Measurements from ENCODE around the gene PDPK1.
"Not testable (repeated sequence)": the region's sequence is repeated elsewhere in the genome, so short reads cannot be mapped to it uniquely, and the experiment has no call there.

Gene PDPK1

DNA sequence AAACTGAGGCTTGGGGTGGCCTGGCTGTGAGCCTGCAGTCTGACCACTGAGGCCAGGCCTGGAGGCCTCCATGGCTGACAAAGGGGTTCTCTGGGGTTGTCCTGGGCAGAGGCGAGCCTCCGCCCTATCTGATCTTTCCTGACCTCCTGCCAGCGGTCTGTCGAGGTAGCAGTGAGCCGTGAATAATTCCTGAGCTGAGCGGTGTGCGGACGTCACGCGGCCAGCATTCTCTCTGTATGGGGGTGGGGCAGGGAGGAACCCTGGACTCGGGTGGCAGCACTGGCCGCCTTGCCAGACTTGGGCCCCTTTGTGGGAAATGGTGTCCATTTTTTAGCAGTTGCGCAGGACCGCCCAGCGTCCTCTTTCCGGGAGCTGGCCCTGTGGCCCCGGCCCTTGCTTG lies 74.1 kb downstream of the PDPK1 start:
- not testable (repeated sequence) for DNase-seq (ENCODE audit: low read depth)

DNA sequence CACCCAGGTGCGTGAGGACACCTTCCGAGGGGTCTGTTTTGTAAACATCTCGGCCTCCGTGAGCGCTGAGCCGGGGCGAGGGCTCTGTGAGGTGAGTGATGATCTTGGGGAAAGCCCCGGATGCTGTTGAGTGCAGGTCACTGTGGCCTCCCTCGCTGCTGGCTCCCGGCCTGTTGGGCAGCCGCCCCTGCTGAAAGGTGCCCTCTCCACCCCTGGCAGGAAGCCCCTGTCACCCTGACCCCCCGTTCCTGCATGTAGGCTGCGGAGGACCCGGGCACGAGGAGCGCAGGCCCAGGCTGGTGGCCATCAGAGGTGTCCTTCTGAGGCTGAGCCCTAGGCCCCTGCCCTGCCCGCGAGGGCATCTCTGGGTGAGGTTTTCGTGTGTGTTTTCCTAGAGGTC lies 75.4 kb downstream of the PDPK1 start:
- DNase-seq (ENCODE audit: low read depth) = not testable (repeated sequence)

DNA sequence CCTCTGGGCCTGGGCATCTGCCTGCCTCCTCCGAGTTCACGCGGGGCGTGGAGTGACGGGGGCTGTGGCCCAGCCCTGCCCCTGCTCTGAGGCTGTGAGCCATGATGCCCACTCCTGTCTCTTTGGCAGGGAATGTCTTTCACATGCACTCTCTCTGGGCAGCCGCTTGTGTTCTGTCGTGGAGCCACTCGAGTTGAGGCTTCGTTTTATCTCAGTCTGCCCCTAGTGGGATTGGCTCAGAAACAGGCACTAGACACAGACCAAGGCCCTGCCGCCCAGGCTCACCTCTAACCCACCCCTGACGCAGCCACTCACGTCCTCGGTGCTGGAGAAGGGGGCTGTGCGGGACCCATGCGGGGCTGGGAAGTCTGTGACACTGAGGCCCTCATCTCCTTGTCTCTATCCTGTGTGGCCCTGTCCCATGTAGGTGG lies 77.0 kb downstream of the PDPK1 start:
- DNase-seq (ENCODE audit: low read depth) = no peak

DNA sequence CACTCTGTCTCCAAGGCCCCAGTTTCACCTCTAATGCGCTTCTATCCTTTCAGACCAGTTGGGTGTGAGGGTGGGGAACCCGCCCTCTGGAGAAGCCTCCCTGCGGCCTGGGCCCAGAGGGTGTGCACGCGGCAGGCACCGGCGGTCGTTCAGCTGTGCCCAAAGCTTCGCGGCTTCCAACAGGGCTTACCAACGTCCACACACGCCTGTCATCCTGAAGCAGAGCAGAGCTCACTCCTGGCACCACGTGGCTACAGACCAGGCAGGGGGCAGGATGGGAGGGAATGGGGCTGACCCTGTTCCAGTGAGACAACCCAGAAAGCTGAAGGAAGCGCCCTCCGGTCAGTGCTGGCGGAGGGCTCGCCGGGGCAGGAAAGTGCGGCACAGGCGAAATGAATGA lies 81.1 kb downstream of the PDPK1 start:
- not testable (repeated sequence) for DNase-seq (ENCODE audit: low read depth)

DNA sequence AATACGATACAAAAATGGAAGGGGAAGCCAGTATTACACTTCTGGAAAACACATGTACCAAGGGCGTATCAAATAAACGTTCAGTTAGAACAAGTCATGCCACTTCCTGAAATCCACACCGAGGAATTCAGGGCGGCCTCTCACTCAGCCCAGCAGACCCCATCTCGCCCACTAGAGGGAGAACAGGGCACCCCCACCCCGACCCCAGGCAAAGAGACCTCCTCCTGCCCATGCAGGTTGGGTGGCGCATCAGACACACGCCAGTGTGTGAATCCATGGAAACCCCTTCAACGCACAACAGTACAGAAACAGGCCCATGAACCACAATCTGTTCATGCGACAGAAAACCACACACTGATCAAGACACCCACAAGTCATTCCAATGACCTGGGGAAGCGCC lies 81.8 kb downstream of the PDPK1 start:
- not testable (repeated sequence) for DNase-seq (ENCODE audit: low read depth)

DNA sequence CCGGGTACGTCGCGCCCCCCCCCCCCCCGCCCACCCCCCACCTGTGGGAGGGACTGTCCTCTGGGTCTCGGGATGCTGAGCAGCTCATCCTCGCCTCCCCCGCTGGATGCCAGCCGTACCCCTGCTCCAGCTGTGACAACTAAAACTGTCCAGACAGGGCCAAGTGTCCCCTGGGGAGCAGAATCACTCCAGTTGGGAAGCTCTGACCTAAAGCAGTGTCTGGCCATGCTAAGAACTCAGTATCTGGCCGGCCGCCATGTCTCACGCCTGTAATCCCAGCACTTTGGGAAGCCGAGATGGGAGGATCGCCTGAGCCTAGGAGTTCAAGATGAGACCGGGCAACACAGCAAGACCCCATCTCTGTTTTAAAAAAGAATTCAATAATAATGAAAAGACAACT lies 83.0 kb downstream of the PDPK1 start:
- DNase-seq (ENCODE audit: low read depth) = not testable (repeated sequence)

DNA sequence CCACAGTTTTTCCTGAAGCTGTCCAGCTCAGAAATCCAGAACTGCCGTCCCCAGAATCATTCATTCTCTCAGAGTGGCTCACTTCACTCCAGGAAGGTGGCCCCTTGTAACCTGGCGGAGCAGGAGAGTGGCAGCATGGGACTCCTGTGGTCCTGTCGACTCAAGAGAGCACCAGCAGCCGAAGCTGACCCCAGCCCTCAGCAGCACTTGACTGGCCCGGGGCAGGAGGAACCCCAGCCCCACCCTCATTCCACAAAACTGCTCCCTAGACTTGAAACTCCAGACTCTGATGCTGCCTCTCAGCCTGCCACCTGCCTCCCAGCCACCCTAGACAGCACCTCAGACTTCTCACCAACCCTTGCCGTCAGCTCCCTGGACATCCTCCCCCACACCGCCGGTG lies 83.6 kb downstream of the PDPK1 start:
- not testable (repeated sequence) for DNase-seq (ENCODE audit: low read depth)

DNA sequence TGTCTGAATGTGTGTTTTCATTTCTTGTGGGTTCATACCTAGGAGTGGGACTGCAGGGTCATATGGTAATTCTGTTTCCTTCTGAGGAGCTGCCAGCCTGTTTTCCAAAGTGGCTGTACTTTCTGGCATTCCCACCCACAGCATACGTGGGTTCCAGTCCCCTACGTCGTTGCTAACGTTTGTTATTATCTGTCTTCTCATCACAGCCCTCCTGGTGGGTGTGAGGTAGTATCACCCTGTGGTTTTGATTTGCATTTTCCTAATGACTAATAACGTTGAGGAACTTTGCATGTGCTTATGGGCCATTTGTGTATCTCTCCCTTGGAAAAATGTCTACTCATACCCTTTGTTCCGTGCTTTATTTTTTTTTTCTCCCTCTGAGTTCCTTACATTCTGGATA lies 89.3 kb downstream of the PDPK1 start:
- DNase-seq (ENCODE audit: low read depth) = not testable (repeated sequence)

DNA sequence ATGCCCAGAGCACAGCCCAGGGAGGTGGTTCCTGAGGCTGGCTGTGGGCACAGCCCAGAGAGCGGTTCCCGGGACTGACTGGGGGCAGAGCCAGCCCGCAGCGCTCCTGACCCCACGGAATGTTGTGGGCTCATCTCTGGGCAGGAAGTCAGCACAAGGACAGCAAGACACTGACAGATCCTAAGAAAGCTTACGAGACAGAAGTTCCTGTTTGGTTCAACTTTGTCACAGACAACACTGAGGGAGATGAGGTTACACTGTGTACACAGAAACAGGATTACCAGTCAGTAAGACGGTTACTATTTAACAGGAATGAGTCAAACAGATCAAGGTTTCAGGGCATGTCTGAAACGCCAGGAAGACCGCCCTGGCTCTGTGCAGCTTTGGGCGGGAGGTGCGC lies 93.4 kb downstream of the PDPK1 start:
- not testable (repeated sequence) for DNase-seq (ENCODE audit: low read depth)

DNA sequence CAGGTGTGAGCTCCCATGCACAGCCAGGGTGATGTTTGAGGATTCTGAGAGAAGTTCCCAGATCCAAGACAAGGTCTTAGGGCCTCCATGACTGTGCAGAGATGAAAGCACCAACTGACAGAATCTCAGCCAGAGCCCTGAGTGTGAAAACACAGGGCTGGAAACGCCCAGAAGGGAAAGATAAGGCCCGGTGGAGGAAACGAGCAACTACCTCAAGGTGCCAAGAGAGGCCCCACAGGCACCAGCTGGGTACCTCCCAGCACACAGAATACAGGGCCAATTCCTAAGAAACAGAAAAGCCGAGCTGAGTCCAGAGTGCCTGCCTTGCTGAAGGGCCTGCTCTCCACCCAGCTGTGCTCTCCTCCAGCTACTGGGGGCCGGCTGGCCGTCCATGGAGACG lies 94.5 kb downstream of the PDPK1 start:
- DNase-seq (ENCODE audit: low read depth) = not testable (repeated sequence)

DNA sequence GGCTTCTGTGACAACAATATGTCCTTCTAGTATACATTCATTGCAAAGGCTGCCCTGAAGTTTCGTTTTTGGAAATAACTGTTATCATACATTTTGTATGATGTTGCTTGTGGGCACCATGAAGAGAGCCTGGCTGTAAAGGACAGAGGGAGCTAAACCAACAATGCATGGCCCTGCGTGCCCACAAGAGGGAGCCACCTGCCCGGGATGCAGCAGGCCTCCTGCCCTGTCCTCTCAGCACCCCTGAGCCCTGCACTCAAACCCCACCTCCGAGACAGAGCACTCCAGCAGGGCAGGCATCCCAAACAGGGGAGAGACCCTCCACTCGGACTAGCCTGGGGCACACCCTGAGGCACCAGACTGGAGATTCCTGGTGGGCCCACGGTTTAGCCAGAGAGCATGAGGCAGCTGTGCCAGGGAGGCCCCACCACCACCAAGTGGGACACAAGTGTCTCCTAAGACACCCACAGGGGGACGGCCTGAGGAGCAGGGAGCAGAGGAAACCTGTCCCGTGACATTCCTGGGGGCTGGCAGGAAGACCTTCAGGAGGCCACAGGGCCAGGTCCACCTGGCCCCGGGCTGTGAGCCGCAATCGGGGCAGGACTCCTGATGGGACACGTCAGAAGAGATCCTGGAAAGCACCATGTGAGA lies 101.4 kb downstream of the PDPK1 start:
- not testable (repeated sequence) for DNase-seq (ENCODE audit: low read depth)

DNA sequence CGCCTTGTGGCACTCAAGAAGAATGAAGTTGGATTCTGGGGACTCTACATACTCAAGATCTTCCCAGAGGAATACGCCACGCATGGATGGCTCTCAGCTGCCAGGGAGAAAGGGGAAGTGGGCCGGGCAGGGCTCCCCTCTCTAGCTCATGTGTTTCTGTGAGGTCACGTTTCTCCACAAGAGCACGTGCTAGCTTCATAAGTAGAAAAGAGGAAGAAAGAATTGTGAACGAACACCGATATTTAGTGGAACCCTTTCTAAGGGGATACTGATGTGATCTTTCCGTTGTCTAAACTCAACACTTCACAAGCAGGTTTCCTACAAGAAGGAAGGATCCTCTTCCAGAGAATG lies 101.9 kb downstream of the PDPK1 start:
- DNase-seq (ENCODE audit: low read depth) = not testable (repeated sequence)

DNA sequence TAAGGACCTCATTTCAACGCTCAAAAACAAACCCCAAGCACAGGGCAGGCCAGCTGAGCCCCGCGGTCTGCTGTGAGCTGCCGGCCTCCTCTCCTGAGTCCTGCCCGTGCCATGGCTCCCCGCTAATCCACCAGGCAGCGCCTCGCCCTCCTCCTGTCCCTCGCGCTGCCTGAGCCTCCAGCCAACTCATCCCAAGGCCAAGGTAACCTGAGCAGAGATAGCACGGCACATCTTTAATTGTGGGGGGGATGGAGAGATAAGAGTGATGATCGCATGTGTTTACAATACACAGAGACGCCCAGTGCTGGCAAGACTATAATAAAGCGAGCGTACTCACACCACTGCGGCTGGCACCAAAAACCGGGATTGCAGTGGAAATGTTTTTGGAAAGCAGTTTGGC lies 104.7 kb downstream of the PDPK1 start:
- DNase-seq (ENCODE audit: low read depth) = not testable (repeated sequence)

DNA sequence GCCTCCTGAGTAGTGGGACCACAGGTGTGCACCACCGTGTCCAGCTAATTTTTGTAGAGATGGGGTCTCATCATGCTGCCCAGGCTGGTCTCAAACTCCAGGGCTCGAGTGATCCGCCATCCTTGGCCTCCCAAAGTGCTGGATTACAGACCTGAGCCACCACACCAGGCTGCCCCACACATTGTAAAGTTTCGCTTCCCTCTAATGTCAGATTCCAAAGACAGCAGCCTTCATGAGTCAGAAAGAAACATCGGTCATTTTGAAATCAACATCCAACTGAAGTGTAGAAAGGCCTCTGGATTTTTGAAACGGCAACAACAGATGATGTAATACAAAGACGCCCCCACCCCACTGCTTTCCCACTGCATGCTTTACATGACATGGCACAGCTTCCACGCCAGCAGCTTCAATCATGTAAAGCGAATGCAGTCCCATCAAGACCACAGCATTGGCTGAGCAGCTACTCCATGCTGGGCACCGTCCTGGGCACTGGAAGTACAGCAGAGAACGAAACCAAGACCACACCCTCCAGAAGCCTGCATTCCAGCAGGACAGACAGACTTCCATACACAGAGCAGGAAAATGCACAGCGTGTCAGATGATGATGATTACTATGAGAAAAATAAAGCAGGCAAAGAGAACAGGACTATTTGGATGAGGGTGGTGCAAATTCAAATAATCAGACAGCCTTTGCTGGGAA lies 107.1 kb downstream of the PDPK1 start:
- not testable (repeated sequence) for DNase-seq (ENCODE audit: low read depth)

DNA sequence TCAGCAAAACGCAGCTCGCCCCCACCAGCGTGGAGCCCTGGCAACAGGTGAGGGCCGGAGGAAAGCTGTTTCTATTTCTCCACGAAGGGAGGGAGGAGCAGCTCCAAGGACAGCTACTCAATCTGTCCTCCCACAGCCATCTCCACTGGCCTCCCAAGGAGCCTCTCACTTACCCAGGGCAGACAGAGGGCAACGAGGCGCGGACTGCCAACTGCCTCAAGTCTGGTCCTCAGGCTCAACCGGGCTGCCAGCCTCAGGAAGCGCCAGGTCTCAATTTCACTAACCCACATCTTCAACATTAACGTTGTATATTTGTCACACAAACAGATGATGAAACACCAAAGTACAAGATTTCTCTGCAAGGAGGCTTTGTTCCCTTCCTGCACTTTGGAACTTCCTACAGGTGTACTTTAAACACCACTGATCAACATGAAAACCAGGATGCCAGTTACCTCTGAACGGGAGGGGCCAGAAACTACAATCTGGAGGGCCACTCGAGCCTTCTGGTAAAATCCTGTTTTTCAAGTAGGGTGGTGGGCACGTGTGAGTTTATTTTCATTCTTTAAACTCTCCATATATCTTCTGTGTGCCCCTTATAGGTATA lies 113.5 kb downstream of the PDPK1 start:
- DNase-seq (ENCODE audit: low read depth) = not testable (repeated sequence)

All from HS-27A (cell line).